ENCODE results near the gene GBA3.

Gene GBA3

DNA sequence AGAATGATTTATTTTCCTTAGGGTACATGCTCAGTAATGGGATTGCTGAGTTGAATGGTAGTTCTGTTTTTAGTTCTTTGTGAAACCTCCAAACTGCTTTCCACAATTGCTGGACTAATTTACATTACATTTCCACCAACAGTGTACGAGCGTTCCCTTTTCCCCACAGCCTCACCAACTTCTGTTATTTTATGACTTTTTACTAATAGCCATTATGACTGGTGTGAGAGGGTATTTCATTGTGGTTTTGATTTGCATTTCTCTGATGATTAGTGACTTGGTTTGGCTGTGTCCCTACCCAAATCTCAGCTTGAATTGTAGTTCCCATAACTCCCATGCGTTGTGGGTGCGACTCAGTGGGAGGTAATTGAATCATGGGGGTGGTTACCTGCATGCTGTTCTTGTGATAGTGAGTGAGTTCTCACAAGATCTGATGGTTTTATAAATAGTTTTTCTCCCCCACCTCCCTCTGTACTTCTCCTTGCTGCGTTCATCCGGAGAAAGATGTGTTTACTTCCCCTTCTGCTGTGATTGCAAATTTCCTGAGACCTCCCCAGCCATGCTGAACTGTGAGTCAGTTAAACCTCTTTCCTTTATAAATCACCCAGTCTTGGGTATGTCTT lies 95.1 kb downstream of the GBA3 start:
- no peak for DNase-seq

DNA sequence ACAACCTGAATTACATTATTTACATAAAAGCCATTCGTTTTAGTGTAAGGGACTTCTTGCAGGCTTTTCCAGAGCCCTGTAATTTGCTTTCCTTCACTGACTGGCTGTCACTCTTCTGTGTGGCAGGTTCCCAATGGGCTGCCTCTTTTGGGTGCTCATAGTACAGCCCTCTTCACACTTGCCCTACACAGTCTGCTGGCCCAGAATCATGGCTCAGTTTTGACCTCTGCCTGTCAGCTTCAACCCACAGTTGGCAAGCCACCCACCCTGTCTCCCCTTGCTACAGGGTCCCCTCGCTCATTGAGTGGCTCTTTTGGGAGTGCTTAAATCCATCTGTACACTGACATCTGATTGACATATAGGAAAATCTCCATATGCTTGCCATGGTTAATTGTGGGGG lies 97.9 kb downstream of the GBA3 start:
- DNase-seq, result no peak

DNA sequence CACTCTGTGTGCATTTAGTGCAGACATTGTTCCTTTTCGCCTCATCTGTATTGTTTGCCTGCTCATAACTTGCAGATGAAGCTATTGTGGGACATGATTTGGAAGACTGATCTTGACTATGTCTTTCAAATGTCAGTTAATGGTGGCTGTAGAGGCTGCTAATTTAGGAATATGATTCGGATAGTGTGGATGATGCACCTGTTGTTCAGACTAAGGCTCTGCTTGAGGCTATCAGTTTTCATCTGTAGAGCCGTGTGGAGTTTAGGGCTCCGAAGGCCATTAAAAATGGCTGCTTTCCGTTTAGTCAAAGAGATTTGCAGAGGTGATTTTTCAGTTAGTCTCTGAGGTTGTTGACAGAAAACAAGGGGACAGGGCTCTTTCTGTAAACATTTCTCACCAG lies 102.0 kb downstream of the GBA3 start:
- no peak for DNase-seq

DNA sequence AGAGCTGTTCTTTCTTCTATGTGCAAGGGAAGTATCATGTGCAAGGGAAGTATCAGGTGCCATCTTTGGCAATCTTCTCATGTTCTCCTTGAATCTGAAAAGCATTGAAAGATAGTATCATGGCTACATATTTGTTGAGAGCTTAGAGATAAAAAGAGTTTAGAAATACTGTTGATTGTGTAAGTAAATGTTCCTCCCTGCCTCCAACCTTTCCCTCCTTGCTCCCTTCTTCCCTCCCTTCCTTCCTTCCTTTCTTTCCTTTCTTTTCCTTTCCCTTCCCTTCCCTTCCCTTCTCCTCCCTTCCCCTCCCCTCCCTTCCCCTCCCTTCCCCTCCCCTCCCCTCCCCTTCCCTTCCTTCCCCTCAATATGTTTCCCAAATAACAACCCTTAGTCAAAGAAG lies 108.7 kb downstream of the GBA3 start:
- DNase-seq, result no peak

DNA sequence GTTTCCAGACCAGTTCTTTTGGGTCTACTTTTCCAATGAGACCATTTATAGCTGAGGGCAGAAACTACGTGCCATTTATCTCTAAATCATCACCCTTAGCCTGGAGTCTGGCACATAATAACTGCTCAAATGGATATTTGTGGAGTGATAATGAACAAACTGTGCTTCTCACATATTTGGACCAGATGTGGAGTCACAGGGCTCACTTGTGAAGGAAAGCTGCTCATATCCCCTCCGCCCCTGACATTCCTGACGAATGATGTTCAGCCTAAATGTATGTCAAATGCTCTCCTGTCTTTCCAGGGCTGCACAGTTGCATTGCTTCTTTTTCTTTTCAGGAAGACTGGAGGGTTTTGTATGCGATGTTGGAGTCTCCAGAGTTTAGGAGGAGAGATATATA lies 110.1 kb downstream of the GBA3 start:
- DNase-seq, result no peak

DNA sequence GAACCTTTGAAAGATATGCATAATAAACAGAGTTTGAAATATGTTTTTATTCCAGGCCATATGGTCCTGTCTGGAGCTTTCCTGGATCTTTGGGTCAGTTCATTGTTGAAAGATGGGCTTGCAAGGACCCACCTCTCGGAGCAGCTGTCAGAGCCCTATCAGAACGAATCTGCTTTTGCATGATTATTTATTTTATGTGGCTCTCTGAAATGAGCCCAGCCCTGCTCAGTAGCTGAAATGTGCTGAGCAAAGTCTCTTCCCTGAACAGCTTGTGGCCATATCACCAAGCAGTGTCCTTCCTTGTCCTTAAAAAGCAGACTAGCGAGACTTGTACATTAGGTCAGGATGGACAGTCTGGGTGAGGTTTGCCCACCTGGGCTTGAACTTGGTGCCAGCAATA lies 110.8 kb downstream of the GBA3 start:
- DNase-seq, result no peak

DNA sequence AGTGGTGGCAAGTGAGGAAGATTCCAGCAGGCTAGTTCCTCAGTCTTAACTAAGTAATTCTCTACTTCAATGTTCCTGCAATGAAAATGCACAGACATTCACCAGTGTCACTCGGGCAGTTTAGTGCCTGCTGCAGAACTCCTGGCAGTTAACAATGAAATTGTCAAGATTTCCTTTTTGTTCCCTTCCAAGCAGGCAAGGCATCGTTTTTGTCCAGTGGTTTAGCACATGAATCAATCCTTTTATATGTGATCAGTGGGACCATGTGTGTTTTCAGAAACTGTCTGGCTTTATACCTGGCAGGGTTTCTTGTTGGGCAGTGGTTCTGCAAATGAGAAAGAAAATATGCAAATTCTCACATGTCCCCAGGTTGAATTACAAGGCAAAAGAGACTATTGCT lies 122.2 kb downstream of the GBA3 start:
- no peak for DNase-seq

DNA sequence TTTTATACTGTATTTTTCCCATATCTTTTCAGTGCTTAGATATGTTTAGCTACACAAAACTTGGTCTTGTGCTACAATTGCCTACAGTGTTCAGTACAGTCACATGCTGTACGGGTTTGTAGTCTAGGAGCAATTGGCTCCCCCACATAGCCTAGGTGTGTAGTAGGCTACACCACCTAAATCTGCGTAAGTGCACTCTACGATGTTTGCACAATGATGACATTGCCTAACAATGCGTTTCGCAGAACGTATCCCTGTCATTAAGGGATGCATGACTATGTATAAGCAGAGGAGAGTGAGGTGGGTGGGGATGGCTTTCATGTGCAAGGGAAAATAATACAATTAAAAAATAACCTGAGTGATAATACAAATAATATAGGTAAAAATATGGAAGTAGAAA lies 131.4 kb downstream of the GBA3 start:
- DNase-seq, result no peak

DNA sequence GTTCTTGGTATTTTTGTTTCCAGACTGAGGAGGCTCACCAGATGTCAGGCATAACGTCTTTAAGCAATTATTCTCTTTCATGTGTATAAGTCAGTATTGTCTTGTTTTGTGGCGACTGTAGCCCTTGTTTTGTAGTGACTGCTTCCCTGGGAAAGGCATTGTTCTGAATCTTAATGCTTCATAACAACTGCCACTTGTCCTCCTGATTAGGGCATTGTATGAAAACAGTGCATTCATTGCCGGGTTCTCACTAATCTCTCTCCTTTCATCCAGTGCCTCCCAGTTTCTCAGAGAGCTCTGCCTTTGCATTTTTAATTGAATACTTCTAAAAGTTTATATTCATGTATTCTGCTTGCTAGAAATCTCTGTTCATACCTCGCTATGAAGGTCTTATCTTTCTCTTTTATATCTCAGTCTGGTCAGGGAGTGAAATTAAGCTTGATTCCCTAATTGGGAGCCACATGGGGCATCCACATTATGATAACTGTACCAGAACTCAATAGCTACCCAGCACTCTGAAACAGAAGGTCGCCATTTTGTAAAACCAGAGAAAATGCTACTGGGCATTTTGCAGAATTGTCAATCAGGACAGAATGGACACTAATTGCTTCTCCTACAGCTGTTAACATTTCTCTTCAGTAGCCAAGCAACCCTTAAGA lies 149.8 kb downstream of the GBA3 start:
- no peak for DNase-seq

DNA sequence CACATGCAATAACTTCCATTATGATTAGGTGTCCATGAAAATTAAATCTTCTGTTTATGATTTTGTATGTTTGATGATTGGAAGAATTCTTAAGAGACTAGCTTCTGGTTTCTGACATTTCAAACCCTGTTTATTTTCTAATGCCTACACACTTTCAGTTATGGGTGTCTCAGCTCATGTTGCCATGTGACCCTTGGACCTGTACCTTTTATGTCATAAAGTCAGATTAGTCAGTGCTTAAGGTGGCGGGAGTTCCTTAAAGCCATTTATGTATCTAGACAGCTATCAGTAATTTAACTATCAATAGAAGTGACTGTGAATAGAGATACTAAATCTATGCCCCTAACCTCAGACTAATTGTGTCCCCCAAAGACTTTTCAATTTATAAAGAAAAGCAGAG lies 155.6 kb downstream of the GBA3 start:
- no peak for DNase-seq

DNA sequence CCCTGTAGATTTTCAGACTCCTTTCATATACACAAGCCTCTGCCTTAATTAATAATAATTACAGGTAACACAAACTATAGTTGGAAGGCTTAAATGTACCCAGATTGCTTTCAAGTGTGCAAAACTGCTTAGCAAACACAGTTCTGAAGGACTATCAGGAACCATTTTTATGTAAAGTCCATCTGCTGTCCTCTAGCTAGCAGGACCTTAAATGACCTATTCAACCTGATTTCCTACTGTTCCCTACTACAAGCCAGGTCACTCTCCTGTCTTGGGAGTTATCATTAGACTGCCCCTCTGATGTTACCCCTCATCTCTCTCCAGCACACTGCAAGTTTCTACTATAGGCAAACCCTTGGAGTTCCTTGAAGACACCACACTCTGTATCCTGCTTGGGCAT lies 157.3 kb downstream of the GBA3 start:
- no peak for DNase-seq

DNA sequence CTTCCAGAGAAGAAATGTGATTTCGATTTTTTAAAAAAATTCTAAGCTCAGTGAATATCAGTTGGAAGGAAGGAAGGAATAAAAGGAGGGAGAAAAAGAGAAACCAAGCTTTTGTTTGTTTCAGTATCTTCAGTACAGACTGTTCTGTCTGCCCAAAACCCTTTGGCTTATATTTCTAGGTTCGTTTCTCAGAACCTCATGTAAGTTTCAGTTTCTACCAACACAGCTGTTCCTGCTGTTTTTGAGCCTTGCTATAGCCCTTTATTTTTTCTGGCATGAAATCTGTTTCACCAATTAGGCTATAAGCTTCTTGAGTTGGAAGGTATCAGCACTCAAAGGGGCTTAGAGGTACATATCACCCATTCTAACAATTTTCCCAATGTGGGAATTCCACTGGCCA lies 157.9 kb downstream of the GBA3 start:
- no peak for DNase-seq

DNA sequence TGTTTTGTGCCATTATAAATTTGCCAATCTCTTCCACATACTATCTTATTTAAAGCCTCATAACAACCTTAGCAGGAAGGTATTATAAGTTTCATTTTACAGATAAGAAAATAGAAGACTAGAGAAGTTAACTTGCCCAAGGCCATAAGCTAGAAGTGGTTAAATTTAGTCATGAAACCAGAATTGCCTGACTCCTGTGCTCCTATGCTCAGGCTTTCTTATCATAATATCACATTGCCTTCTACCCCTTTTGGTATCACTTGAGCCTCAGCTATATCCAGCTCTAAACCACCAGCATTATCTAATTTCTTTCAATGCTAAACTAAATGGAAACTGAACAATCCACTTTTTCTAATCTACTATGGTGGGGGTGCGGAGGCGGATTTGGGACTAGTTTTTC lies 164.7 kb downstream of the GBA3 start:
- DNase-seq, result no peak

DNA sequence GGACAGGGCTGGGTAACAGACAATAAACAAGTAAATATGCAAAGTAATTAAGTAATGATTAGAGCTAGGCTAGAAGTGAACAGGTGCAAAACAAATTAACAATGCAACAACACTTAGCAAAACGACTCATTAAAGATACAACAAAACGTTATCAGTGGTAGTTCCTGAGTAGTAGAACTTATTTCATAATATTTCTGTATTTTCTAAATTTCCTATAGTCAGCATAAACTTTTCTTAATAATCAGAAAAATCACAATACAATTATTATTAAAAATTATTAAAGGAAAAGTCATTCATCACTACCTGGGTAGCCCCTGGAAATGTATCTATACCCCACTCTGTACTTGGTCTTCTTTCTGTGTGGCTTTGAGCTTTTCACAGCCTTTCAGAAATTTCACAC lies 166.6 kb downstream of the GBA3 start:
- no peak for DNase-seq
